CD4-positive, alpha-beta T cell treated with Interleukin-15 for 1 hour (primary cell): ENCODE results near the gene SCAI.
"Not testable (repeated sequence)": the region's sequence is repeated elsewhere in the genome, so short reads cannot be mapped to it uniquely, and the experiment has no call there.

ENCODE experiments used
- DNase-seq: peaks from one replicate; pipeline ENCODE4 v3.0.0-alpha.2; 2020

Gene SCAI

DNA sequence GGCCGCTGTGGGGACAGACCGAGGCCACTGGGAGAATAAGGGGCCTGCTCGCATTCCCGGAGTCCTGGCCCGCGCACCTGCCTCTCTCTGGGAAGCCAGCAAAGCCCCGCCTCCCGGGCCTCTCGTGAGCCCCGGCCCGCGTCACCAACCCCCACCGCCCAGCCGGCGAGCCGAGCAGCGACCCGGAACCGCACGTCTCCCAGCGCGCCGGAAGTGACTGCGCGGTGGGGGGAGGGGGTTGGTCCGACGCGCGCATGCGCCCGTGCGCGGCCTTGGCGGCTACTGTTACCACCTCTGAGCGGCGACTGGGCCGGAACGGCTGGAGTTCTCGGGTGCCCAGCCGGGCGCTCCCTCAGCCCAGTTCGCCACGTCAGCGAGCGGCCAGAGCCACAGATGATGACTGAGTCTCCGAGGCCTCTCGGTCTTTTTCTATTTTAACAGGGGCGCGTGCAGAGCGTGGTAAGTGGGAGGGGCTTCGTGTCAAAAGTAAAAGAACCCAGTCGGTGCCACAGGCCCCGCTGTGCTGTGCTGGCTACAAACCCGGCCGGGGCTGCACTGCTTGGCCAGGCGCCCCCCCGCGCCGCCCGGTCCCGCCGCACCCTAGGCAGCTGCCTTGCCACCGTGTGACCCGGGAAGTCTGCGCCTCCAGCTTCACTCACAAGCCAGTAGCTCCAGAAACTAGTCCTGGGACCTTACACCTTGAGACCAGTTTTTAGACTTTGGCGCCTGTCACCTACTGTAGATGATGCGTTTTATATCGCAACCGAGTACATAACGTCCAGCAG lies 202.2 kb downstream of the SCAI start, which contains the start of gene GOLGA1:
Gene GOLGA1, minus strand, starts transcription at position 190 of the 785 bp plus-strand sequence. CDS start 2,372 bp downstream, outside the sequence.
- DNase-seq, result peak; percentile 94

DNA sequence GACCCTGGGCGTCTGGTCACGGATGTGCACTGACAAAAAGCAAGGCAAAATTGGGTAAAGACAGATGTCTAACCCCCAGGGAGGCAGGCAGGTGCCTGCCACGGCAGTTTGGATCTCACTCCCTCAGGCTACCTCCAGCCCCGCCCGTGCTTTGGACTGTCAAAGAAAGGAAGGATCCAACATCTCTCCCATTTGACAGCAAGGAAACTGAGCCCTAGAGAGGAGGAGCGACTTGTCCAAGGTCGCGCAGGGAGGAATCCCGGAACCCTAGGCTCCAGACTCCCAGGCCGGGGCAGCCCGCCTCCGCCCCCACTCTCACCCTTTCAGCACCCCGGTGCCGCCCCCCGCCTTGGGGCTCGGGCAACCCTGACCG lies 202.8 kb downstream of the SCAI start:
- DNase-seq, result no peak

DNA sequence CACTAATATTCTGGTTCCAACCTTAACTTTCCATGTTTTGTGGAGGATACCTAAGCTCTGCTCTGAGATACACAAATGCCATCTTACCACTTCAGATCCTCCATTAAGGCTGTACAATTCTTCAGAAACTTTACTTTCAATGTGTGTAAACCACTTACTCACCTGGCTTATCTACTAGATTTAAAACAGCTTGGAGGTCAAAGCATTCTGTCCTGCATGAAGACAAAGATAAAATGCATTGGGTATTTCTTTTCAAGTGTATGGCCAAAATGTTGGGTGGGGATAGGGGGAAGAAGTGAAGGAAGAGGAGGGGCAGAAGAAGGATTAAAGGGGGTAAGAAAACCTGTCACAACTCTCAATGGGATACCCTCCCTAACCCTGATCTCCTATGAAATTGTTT lies 203.4 kb downstream of the SCAI start:
- no peak for DNase-seq

DNA sequence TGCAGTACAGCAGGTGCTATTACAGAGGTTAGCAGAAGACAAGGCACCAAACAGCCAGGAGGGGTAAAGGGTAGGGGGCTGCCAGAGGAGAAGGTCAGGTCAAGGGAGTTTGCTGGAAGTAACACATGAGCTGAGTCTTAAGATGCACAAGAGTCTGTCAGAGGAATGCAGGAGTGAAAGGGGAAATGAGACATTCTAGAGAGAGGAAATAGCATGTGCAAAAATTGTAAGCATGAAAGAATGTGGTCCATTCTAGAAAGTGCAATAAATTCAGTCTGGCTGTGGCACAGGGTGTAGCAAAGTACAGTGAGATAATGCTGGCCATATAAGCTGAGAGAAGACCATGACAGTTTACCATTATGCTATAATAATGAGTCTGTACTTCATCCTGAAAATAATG lies 209.0 kb downstream of the SCAI start:
- DNase-seq, result no peak

DNA sequence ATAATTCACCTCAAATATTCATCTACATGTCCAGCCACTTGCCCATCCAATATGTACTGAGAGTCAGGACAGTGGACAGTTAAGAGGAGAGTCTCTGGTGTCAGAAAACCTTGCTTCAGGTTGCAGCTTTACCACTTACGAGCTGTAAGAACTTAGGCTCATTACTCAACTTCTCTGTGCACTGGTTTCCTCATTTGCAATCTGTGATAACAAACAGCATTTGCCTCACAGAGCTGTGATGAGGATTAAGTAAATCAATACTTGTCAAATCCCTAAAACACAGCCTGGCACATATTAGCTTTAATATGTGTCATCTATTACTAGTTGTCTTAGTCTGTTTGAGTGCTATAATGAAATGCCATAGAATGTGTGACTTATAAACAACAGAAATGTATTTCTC lies 211.0 kb downstream of the SCAI start:
- DNase-seq, result no peak

DNA sequence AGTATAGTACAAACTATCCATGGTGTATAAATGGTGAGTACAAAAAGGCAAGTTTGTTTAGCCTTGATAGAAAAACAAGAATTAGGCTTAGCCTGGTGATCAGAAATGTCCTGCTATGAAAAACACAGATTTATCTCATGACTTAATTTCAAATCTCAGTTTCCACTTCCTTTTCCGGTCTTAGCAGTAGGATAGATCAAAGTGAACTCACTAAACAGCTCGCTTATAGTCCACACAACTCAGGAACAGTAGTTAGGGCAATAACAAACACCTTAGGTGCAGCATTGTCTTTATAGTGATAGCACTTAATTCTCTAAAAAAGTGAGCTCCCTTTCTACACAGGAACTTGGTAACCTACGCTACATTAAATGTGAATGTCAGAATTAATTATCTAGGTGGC lies 213.9 kb downstream of the SCAI start:
- no peak for DNase-seq

DNA sequence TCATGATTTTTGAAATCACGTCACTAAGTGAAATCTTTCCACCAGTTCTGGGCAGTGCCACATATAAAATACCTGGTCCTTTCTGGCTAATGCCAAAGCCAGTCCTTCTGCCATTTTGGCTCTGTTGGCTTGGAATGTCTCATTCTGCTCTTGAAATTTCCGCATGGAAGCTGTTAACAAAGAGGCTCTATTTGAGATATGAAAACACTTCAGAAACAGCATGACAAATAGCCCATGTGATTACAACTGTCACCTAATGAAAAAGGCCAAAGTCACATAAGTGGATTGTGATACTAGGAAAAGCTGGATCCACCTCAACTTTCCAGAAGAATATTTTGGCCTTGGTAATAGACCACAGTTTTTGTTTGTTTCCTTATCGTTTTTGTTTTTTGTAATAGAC lies 215.2 kb downstream of the SCAI start:
- DNase-seq, result no peak

DNA sequence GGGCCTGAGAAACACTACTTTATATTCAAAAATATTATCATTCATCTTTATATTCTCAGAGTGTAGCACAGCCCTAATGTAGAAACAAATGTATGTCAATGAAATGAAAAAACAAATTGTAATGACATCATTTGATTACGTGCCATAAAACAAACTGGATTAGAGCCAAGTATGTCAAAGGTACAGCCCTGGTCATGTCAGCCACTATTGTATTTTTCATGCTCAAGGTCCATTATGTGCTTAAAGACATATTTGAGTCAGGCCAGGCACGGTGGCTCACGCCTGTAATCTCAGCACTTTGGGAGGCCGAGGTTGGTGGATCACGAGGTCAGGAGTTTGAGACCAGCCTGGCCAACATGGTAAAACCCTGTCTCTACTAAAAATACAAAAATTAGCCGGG lies 222.9 kb downstream of the SCAI start:
- DNase-seq, result not testable (repeated sequence)

DNA sequence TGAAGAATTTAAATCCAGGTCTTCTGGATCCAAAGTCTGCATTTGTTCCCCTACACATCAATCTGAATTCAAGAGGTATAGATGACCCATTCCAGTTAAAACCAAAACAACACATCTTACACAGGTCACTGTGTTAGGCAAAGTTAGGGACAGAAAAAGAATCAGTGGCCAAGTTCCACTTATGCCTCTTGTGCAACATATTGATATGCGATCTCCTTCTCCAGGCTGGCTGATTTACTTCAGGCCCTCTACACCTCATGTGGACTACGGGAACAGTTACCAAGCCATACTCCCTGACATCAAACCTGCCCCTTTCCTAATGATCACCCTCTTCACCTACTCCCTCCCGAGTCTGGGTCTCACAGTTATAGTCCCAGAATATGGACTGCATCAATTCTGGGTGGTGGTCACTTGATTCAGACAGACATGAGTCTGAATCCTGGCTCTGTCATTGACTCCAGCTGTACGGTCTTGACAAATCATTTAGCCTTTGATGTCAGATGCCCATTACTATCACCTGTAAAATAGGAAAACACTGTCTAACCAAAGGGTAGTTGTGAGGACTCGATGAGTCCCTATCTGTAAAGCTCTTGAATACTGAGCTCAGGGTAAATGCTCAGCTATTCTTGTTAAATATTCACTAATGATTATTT lies 228.4 kb downstream of the SCAI start:
- DNase-seq, result no peak

DNA sequence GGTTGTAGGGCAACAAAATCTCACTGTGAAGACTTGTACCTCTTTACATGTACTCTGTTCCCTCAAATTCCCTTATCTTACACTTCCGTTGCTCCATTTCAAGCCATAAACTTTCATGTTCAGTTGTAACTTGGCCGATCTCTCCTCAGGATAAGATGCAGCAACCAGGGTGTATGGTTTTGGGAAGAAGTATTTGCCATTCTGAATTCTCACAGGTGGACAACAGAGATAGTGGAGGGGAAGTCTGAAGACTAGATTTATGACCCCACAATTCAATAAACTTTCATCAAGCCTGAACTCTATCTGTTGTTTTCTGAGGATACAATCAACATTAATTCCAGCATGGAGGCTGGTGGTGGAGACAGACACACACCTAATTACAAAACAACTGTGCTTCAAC lies 229.9 kb downstream of the SCAI start:
- no peak for DNase-seq

DNA sequence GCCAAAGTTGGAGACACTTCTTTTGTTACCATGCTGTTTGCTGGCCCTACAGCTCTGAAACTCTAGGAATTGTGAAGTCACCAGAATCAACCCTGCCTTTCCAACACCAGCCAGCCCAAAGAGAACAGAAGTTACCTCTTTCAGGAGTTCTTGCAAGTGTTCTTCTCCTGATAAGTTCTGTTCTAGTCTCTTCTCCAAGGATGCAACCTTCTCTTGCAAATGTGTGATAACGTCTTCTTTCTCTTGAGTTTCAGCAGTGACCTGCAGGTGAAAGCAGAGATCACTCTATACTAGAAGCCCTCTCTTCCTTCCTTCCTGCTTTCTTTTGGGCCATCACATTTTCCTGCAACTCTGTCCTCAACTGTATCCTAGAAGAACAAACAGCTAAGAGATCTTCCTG lies 231.6 kb downstream of the SCAI start:
- no peak for DNase-seq

DNA sequence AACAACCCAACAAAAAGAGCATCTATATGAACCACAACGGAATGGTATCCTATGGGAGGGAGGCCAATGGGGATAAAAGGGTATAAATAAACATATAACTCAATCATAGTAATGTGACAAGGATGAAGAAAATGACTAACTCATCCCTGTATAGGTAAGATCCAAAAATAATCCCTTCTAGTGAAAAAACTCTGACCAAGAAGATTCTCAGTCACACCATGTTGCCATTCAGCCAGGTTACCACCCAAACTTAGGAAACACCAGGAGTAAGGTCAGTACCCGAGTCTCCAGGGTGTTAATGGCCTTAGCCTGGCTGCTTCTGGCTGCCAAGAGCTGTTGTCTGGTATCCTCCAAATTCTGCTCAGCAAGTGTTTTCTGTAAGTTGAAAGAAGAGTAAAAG lies 235.2 kb downstream of the SCAI start:
- no peak for DNase-seq

DNA sequence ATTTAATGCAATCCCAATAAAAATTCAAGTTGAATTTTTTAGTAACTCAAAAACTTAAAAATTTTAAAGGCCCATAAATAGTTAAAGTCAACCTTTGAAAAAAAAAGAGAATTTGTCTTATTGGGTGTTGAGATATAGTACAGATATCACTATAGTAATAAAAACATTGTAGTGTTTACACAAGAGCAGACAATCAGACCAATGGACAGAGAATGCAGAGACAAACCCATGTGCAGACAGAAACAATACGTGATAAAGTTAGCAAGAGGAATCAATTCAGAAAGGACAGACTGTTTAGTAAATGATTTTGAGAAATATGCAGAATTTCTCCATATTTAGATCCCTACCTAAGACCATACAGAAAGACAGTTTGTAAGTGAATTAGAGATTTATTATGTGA lies 236.4 kb downstream of the SCAI start:
- DNase-seq, result no peak

DNA sequence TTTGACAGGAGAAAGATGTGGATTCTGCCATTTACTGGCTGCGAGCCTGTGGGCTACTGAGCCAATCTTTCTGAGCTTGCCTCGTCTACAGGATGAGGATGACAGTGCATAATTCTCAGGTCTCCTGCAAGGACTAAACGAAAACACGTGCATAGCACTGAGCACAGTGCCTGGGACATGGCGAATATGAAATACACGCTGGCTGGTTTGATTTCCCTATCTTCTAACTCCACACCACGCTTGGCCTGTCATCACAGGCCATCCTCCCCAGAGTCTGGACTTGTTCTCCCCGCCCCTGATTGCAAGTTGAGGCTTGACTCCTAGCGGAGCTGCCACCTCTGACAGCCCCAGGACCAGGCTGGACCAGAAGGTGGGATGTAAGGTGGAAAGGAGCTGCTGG lies 243.5 kb downstream of the SCAI start:
- no peak for DNase-seq

DNA sequence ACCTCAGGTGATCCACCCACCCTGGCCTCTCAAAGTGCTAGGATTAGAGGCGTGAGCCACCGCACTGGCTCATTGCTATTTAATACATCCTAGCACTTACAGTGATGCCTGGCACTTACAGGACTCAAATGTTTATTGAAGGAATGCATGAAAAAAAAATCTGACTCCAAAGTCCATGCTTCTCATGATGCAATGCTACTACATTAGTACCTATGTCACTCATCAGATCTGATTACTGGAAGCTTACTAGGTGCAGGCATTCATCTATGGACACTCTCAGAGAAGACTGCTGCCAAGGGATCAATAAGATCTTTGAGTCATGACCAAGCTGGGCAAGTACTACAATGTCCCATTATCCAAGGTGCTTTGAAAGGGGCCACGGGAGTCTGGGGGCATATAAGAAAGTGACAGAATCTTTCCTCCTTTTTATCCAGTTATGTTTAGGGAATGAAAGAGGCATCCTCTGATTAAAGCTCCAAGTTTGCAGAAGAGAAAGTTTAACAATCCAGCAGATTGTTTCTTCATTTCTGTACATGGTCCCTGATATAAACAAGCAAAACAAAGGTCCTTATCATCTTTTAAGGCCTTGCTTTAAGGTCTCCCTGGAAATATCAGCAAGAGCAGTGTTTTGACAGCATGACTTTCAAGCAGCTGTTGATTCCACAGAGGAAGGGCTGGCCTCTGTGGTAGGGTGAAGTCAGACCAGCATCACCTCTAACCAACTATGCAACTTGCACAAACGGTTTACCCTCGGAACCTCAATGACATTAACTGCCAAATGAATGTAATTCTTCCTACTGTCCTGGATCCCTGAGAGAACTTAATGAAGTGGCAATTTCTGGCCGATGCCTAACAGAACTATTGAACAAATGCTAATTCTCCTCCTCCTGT lies 245.5 kb downstream of the SCAI start:
- no peak for DNase-seq

DNA sequence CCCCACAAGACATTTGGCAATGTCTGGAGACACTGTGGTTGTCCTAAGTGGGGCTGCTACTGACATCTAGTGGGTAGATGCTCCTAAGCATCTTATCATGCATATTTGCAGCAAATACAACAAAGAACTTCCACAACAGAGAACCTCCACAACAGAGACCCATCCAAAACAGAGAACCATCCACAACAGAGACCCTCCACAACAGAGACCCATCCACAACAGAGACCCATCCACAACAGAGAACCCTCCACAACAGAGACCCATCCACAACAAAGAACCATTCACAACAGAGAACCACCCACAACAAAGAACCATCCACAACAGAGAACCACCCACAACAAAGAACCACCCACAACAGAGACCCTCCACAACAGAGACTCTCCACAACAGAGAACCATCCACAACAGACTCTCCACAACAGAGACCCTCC lies 248.6 kb downstream of the SCAI start:
- DNase-seq, result peak; percentile 47

DNA sequence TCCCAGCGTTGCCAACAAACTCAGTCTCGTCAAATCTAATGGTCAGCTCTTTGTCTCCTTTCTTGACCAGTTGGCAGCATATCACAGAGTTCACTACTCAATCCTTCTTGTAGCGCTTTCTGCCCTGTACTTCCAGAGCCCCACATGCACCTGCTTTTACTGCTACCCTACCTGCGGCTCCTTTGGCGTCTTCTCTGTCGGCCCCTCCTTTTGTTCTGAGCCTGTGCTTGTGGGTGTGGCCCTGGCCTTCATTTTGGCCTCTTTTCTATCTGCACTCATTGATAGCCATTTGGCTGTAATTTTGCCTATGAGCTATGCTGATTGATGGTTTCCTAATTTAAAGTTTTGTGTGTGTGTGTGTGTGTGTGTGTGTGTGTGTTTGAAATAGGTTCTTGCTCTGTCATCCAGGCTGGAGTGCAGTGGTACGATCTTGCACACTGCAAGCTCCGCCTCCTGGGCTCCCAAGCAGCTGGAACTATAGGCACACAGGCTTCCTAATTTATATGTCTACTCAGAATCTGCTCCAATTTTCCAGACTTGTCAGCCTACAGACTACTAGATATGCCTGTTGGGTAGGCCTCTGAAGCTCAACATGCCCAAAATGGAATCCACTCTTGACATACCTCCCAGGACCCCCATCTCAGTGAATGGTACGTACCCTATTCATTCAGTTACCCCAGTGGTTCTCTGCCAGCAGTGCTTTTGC lies 249.1 kb downstream of the SCAI start:
- DNase-seq, result no peak
